SU-DHL-6 (cell line): ENCODE measurements around the gene VENTX.

ENCODE experiments used
- CTCF ChIP-seq: fragments of 200-600 bp; sonication (generic); IDR thresholded peaks from one replicate; pipeline ENCODE4 v1.5.1; 2017; ENCODE audit warnings: antibody characterized with exemption, mild to moderate bottlenecking, low read length, moderate library complexity; ENCODE audit not compliant: insufficient read depth, poor library complexity, severe bottlenecking
- EZH2phosphoT487 ChIP-seq: fragments of 200-600 bp; sonication (generic), shearing (Covaris generic); conservative IDR thresholded peaks from 2 replicates; pipeline ENCODE4 v1.6.1; 2018; ENCODE audit warnings: mild to moderate bottlenecking, antibody characterized with exemption, low read length, moderate library complexity, mixed read lengths

- TF ChIP-seq CTCF, result no peak
- TF ChIP-seq EZH2phosphoT487, result no peak
Observed at GRCh38 chr10:133212853-133213494, 24.7 kb upstream of the VENTX start.
